NCI-H1930 (cell line): ENCODE data around the gene MMUT.
"Not testable (repeated sequence)": the region's sequence is repeated elsewhere in the genome, so short reads cannot be mapped to it uniquely, and the experiment has no call there.

ENCODE experiments used
- DNase-seq, 2 experiments: peaks; one replicate each; lab custom pipeline; 2025; lab: John Stamatoyannopoulos, UW

Gene MMUT

DNA sequence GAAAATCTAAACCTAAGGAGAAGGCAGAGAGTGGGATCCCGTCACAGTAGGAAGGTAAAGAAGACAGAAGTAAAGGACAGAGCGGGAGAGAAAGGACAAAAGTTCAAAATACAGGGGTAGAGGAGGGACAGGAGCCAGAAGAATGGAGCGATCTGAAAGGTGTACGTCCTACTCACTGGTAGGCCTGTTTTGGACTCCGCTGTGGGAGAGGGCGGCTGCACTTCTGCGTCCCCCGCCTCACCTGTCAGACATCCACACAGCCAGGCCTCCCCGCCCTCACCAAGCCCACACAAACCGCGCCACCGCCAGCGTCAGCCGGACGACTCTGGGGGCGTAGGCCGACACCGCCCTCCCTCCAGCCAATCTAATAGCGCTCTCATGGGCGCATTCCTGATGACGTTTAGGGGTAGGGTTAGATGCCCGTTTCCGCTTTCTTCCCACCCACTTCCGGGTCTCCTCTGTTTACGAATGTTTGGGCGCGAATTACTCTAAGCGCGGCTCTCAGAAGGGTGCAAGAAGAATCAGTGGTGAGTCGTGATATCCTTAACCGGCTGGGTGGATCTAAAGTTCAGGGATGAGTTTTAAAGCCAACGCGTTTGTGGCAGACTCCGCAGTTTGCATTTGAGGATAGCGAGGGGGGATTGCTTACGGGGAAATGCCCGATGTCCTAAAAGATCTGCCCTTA lies at the start of gene MMUT, which contains the start of gene CENPQ:
Gene MMUT, minus strand, starts transcription at position 327 of the 685 bp plus-strand sequence. CDS start 3,787 bp downstream, outside the sequence.
Gene CENPQ, plus strand, starts transcription at position 444 of the 685 bp plus-strand sequence. CDS start 6,807 bp downstream, outside the sequence.
- DNase-seq = peak; percentile 87

DNA sequence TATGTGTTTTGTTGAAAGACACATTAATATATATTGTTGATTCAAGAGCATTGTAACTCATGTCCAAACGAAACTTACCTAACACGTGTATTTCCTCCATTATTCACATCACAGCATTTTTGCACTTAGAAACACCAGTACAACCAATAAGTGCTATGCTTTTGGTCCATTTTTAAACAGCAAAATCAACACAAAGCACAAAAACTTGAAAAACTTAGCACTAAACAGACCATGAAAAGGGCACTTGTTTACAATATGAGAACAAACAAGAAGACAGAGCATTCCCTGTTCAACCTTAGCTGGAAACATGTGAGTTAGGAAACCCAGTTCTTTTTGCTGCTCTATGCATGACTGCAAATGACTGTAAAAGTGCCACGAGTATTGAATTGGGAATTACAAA lies 46.3 kb upstream of the MMUT start:
- DNase-seq = no peak

GRCh38 chr6:49506569-49507111 lies 43.6 kb upstream of the MMUT start:
- no peak for DNase-seq

GRCh38 chr6:49504666-49505065 lies 41.6 kb upstream of the MMUT start:
- no peak for DNase-seq

DNA sequence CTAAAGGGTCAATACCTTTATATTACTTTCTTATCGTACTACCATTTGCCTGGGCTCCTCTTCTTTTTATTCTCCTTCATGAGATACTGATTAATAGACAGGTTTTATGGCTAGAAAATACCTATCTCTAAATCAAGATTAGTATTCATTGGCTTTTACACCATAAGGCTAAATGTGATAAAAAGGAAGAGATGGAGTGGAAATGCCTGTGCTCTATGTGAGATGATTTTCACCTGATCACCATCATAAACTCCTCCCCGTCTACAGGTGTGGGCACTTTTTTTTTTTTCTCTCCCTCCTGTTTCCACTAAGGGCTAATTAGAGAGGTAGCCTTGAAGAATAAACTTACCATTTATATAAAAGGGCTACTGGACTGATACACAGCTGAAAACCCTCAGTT lies 36.6 kb upstream of the MMUT start, which contains the start of gene GLYATL3:
Gene GLYATL3, plus strand, starts transcription at position 301 of the 400 bp plus-strand sequence. CDS start 12,068 bp downstream, outside the sequence.
- no peak for DNase-seq

DNA sequence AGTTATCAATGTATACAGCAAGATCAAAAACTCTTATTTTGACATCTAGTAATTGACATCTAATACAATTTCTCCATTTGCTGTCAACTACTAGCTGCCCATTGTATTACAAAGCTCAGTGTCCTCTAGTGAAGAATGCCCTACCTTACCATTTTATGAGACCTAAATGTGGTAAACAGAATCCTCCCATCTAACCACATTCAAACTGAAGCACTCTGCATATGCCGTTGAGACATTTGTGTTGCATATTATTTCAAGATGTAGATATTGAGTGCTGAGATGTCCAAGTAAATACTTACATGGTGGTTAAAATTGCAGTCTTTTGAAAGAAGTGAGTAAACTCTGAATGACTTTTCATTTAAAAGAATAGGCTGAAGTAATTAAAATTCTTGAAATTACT lies 36.1 kb upstream of the MMUT start:
- DNase-seq = no peak

GRCh38 chr6:49497304-49497703 lies 34.3 kb upstream of the MMUT start:
- DNase-seq = peak in 1 of 2 experiments; percentile 6

- DNase-seq = no peak
These were observed 27.6 kb upstream of the MMUT start for GRCh38 chr6:49490633-49491032.

GRCh38 chr6:49483380-49483779 lies 20.3 kb upstream of the MMUT start:
- not testable (repeated sequence) for DNase-seq

DNA sequence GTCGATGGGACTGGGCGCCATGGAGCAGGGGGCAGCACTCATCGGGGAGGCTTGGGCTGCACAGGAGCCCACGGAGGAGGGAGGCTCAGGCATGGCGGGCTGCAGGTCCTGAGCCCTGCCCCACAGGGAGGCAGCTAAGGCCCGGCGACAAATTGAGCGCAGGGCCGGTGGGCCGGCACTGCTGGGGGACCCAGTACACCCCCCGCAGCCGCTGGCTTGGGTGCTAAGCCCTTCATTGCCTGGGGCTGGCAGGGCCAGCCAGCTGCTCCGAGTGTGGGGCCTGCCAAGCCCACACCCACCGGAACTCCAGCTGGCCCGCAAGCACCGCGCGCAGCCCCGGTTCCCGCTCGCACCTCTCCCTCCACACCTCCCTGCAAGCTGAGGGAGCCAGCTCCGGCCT lies 18.8 kb upstream of the MMUT start:
- not testable (repeated sequence) for DNase-seq

DNA sequence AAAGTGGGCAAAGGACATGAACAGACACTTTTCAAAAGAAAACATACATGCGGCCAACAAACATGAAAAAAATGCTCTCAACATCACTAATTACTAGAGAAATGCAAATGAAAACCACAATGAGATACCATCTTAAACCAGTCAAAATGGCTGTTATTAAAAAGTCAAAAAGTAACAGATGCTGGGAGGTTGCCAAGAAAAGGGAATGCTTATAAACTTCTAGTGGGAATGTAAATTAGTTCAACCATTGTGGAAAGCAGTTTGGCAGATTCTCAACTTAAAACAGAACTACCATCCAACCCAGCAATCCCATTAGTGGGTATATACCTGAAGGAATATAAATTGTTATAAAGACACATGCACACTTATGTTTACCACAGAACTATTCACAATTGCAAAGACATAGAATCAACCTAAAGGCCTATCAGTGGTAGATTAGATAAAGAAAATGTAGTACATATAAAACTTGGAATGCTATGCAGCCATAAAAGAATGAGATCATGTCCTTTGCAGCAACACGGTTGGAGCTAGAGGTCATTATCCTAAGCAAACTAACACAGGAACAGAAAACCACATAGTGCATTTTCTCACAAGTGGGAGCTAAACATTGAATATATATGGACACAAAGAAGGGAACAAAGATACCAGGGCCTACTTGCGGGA lies 16.4 kb upstream of the MMUT start:
- DNase-seq = no peak

DNA sequence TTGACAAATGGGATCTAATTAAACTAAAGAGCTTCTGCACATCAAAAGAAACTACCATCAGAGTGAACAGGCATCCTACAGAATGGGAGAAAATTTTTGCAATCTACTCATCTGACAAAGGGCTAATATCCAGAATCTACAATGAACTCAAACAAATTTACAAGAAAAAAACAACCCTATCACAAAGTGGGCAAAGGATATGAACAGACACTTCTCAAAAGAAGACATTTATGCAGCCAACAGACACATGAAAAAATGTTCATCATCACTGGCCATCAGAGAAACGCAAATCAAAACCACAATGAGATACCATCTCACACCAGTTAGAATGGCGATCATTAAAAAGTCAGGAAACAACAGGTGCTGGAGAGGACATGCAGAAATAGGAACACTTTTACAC lies 13.5 kb upstream of the MMUT start:
- DNase-seq = not testable (repeated sequence)

DNA sequence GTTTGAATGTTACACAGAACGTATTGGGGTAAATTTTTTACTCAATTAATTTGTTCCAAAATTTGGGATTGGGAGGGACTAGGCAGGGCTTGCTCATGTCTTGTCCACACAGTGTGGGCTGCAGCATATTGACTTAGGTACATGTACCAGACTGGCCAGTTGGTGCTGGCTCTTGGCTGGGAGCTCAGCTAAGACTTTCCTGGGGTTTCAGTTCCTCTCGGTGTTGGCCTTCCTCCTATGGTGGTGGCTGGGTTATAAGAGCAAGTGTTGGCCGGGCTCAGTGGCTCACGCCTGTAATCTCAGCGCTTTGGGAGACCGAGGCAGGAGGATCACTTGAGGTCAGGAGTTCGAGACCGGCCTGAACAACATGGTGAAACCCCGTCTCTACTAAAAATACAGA lies 5.0 kb upstream of the MMUT start:
- no peak for DNase-seq

DNA sequence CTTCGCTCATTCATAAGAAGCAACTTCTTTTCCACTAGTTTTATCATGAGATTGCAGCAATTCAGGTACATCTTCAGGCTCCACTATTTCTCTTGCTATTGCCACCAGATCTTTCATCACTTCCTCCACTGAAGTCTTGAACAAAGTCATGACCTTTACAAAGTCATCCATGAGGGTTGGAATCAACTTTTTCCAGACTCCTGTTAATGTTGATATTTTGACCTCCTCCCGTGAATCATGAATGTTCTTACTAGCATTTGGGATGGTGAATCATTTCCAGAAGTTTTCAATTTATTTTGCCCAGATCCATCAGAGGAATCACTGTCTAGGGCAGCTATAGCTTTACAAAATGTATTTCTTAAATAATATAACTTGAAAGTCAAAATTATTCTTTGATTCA lies 1.6 kb upstream of the MMUT start:
- DNase-seq = no peak

DNA sequence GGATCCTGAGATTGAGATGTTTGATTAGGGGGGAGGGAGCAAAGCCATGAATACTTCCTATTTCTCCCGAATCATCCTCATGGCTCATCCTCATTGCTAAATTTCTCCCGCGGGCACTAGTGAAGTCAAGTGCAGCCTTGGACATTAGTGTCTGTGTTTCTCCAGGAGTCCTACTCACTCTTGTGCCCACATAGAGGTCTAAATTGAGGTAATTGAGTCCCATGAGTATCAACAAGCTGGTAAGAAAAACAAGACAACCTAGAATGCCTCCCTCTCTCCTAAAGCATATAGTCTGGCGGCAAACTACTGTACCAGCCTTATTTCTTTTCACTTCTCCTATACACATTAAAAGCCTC lies 537 bp upstream of the MMUT start:
- DNase-seq = no peak

DNA sequence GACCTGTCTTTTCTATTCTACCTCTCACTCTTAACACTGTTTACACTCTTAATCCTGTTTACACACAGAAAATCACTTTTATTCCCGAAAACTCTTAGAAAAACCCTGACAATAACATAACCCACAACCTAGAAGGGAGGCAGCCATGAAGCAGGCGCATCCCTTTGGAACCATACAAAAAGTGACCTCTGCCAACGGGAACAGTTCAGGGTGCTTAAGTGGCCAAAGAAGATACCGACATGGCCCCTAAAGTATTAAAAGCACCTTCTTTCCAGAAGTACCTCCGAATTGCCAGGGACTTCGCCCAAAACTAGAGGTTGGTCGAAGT lies 490 bp downstream of the MMUT start:
- no peak for DNase-seq

GRCh38 chr6:49462071-49462470 lies 982 bp downstream of the MMUT start:
- DNase-seq = no peak

- DNase-seq = no peak
These were observed 5.3 kb downstream of the MMUT start for GRCh38 chr6:49457771-49458170.

DNA sequence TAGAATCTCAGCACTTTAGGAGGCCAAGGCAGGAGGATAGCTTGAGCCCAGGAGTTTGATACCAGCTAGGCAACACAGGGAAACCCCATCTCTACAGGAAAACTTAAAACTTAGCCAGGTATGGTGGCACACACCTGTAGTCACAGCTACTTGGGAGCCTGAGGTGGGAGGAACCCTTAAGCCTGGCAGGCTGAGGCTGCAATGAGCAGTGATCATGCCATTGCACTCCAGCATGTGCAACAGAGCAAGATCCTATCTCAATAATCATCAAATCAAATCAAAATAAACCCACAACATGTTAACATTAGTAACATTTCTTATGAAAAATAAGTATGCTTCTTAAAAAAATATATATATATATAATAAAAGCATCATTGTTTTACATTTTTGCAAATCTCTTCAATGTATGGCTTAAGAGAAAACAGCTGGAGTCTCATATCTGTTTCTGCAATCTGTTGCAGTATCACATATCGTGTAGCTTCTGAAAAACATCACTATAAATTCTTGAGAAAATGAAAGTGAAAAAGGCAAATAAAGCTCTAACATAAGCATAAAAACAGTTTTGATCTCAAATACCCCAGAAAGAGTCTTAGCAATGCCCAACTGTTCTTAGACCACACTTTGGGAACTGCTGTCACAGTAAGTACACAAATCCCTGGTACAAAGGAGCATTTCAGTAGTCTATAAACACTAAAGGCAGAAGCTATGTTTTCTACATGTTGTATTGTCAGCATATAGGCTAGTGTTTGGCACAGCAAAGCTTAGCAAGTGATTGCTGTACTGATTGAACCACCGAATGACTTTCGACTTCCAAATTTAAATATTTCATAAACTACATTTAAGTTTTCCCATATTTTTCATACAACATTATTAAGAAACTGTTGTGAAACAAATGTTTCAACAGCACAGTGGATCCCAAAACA lies 8.0 kb downstream of the MMUT start:
- DNase-seq = no peak

DNA sequence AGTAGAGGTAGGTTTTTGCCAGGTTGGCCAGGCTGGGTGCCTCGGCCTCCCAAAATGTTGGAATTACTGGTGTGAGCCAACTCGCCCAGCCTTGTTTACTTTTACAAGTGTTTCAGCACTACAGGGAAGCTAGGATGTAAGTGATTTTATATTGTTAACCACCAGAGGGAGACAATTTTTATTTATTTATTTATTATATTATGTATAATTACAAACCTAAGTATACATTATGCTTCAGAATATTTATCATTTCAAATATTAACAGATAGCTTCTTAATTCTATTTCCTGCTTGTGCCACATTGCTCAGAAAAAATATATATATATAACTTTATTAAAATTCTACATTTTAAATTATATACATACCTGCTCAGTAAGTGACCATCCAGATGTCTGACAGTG lies 9.8 kb downstream of the MMUT start:
- DNase-seq = no peak

GRCh38 chr6:49430866-49431265 lies 32.2 kb downstream of the MMUT start:
- DNase-seq = no peak

DNA sequence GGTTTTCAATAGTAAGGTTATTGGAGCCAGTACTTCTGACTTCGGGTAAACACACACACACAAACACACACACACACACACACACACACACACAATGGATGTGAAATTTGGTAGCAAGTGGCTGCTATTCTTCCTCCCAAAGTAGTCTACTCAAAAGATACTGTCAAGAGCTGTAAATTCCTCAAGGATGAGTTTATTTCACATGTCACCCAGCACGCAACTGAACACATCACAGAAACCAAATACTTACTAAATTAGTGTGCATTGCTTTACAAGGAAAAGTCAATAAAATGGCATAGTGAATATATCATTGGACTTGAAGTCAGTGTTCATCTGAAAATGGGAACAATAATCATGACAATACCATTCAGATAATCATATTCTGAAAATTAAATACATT lies 32.9 kb downstream of the MMUT start:
- no peak for DNase-seq
